Endodermal cell (in vitro differentiated cells): ENCODE results near the gene NACA. TPM values are rescaled to one million over a fixed set of nuclear protein-coding genes. Genes with fewer than 3 reads are reported as not detected.

ENCODE experiments used
- DNase-seq: peaks from one replicate; pipeline ENCODE4 v3.0.0-alpha.2; 2017
- H3K27ac ChIP-seq: 2 replicates; pipeline ENCODE4 v1.5.1; 2013; ENCODE audit warnings: mild to moderate bottlenecking, low read depth, low read length, moderate library complexity
- H3K27me3 ChIP-seq: 2 replicates; pipeline ENCODE4 v1.6.1; 2013; ENCODE audit warnings: mild to moderate bottlenecking, low read length, moderate library complexity; ENCODE audit not compliant: insufficient read depth, control insufficient read depth, poor library complexity, severe bottlenecking
- H3K36me3 ChIP-seq: 2 replicates; pipeline ENCODE4 v1.7.0; 2013; ENCODE audit warnings: mild to moderate bottlenecking, low read length, moderate library complexity; ENCODE audit not compliant: control insufficient read depth, insufficient read depth
- H3K4me1 ChIP-seq: one replicate; pipeline ENCODE4 v1.7.0; 2013; ENCODE audit warnings: low read length; ENCODE audit not compliant: control insufficient read depth, insufficient read depth
- H3K4me3 ChIP-seq: 2 replicates; pipeline ENCODE4 v1.5.1; 2013; ENCODE audit warnings: mild to moderate bottlenecking, low read length, moderate library complexity
- H3K9ac ChIP-seq: 2 replicates; pipeline ENCODE4 v1.6.1; 2013; ENCODE audit warnings: mild to moderate bottlenecking, low read length, moderate library complexity; ENCODE audit not compliant: poor library complexity, severe bottlenecking; ENCODE audit errors: extremely low read depth
- H3K9me3 ChIP-seq: 2 replicates; pipeline ENCODE4 v1.6.1; 2013; ENCODE audit warnings: mild to moderate bottlenecking, low read length, moderate library complexity; ENCODE audit not compliant: control insufficient read depth
- H3K27ac Mint-ChIP-seq: 2 replicates; pipeline ENCODE4 v1.8.0; 2020; ENCODE audit warnings: mixed read lengths
- H3K27me3 Mint-ChIP-seq: 2 replicates; pipeline ENCODE4 v1.8.0; 2021; ENCODE audit warnings: mild to moderate bottlenecking, mixed read lengths; ENCODE audit not compliant: insufficient read depth
- H3K36me3 Mint-ChIP-seq: 2 replicates; pipeline ENCODE4 v1.8.0; 2020; ENCODE audit warnings: low read depth, mixed read lengths
- H3K4me1 Mint-ChIP-seq: 2 replicates; pipeline ENCODE4 v1.8.0; 2020; ENCODE audit warnings: mixed read lengths
- H3K4me3 Mint-ChIP-seq: 2 replicates; pipeline ENCODE4 v1.8.0; 2020; ENCODE audit warnings: mild to moderate bottlenecking, moderate library complexity, mixed read lengths
- H3K9me3 Mint-ChIP-seq: 2 replicates; pipeline ENCODE4 v1.8.0; 2020; ENCODE audit warnings: mild to moderate bottlenecking, mixed read lengths
- WGBS, 2 experiments: methylation state at CpG; one replicate each; pipeline versions ENCODE4 v1.1.5 to v1.1.7; 2013; ENCODE audit warnings: missing lambda C conversion rate in 2 of 2, mixed read lengths in 1 of 2; ENCODE audit not compliant: insufficient coverage in 1 of 2, insufficient read length in 1 of 2; 5-methylcytosine and 5-hydroxymethylcytosine counted together
- total RNA-seq, 2 donors: library from RNA; stranded (reverse); fragmentation: NEBNext Ultra II Directional in 1 of 2; extraction: Animal tissue kit (Norgen Biotek cat#: 25700) in 1 of 2; gene quantifications; 2 replicates in 1 of 2; 3 replicates in 1 of 2; pipeline ENCODE4 v1.2.1, GENCODE V29; 2021
- TF ChIP-seq, protein P1 (sequence below): fragments of 200-600 bp; sonication (generic); conservative IDR thresholded peaks from 2 replicates; pipeline ENCODE4 v1.5.0; 2021; ENCODE audit warnings: antibody characterized with exemption, mild to moderate bottlenecking

The NACA gene
- total RNA-seq, 2 donors from 2014 or later = 817 to 958 TPM

DNA sequence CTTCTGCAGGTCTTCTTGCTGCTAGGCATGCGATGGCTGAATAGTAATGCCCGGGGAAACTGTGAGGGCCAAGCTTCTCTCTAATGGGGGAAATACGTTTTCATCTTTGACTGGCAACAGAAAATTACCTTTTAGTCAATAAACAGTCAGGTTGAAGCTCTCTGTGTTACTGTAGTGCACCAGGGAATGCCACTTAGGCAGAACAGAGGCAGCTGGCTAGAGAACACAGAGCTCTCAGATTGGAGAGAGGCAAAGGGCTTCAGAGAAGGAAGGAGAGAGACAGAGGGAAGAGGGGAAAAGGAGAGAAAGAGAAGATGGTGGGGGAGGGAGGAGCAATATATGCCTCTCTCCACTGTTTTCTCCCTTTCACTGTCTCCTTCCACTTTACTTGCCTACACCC is 44.8 kb upstream of the NACA start:
- H3K9me3 Mint-ChIP-seq = peaks cover 7% of the 10 kb centered on the region

DNA sequence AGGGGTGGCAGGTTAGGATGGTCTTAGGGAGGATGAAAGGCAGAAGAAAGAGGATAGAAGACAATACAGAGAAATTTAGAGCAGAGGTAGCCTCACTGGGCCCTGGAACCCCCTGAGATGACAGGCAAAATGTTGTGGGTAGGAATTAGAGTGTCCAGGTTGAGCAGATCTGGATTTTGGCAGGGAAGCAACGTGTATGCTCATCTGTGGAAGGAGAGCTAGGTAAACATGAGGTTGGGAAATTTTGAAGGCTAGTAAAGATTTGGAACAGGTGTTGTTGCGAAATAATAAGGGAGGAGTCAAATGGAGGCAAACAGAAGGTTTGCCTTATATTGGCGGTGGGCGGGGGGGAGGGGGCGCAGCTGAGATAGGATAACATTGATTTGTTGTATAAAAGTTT is 43.3 kb upstream of the NACA start:
- 94 to 98% methylated on average over 5 of the region's 5 CpGs for WGBS, 2 experiments
- Histone ChIP-seq H3K9ac (no peak overlapping the region), H3K4me1 (no peaks in the 10 kb centered on the region), H3K27ac (no peak overlapping the region), H3K9me3 (no peaks in the 10 kb centered on the region), H3K4me3 (no peak overlapping the region), H3K36me3 (no peaks in the 10 kb centered on the region), H3K27me3 (no peaks in the 10 kb centered on the region)
- TF ChIP-seq, protein P1, sequence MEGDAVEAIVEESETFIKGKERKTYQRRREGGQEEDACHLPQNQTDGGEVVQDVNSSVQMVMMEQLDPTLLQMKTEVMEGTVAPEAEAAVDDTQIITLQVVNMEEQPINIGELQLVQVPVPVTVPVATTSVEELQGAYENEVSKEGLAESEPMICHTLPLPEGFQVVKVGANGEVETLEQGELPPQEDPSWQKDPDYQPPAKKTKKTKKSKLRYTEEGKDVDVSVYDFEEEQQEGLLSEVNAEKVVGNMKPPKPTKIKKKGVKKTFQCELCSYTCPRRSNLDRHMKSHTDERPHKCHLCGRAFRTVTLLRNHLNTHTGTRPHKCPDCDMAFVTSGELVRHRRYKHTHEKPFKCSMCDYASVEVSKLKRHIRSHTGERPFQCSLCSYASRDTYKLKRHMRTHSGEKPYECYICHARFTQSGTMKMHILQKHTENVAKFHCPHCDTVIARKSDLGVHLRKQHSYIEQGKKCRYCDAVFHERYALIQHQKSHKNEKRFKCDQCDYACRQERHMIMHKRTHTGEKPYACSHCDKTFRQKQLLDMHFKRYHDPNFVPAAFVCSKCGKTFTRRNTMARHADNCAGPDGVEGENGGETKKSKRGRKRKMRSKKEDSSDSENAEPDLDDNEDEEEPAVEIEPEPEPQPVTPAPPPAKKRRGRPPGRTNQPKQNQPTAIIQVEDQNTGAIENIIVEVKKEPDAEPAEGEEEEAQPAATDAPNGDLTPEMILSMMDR = no peak
- peak; percentile 38 for DNase-seq
- H3K27me3 Mint-ChIP-seq = no peaks in the 10 kb centered on the region
- no peaks in the 10 kb centered on the region for H3K9me3 Mint-ChIP-seq
- no peaks in the 10 kb centered on the region for H3K36me3 Mint-ChIP-seq
- no peak overlapping the region for H3K4me3 Mint-ChIP-seq
- H3K27ac Mint-ChIP-seq = no peak overlapping the region
- no peaks in the 10 kb centered on the region for H3K4me1 Mint-ChIP-seq

More for the DNA sequence above, 44.8 kb upstream of the NACA start:
- DNase-seq = peak; percentile 45
- TF ChIP-seq, protein P1 = no peak
- Histone ChIP-seq H3K27me3 (no peaks in the 10 kb centered on the region), H3K9me3 (no peaks in the 10 kb centered on the region), H3K27ac (no peak overlapping the region), H3K36me3 (no peaks in the 10 kb centered on the region), H3K4me3 (no peak overlapping the region), H3K4me1 (no peaks in the 10 kb centered on the region), H3K9ac (no peak overlapping the region)
- Mint-ChIP-seq H3K27ac (no peak overlapping the region), H3K4me1 (no peaks in the 10 kb centered on the region), H3K36me3 (no peaks in the 10 kb centered on the region), H3K27me3 (no peaks in the 10 kb centered on the region), H3K4me3 (no peak overlapping the region)
- 92 to 97% methylated on average over 3 of the region's 3 CpGs for WGBS, 2 experiments

DNA sequence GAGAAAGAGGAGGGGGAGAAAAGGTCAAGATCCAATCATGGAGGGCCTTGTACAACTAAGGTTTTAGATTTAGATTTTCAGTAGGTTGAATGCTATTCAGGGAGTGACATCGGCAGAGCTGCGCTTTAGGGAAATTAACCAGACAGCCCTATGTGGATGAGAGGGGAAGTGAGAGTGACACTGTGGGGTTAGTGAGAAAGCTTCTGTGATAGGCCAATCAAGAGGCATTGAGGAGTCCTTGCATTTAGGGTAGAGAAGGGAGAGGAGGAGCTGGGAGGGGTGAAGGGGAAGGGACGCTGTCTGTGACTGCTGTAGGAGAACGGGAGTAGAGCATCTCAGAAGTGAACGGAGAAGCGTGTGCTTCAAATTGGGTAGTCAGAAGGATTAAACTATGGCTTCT is 41.4 kb upstream of the NACA start:
- no peak overlapping the region for H3K27ac Mint-ChIP-seq
- TF ChIP-seq, protein P1 = no peak
- peak; percentile 68 for DNase-seq
- 89 to 91% methylated on average over 6 of the region's 6 CpGs for WGBS, 2 experiments
- H3K9me3 Mint-ChIP-seq = no peaks in the 10 kb centered on the region
- Histone ChIP-seq H3K4me3 (no peak overlapping the region), H3K9ac (no peak overlapping the region), H3K27ac (no peak overlapping the region), H3K4me1 (no peaks in the 10 kb centered on the region), H3K9me3 (no peaks in the 10 kb centered on the region), H3K27me3 (no peaks in the 10 kb centered on the region), H3K36me3 (no peaks in the 10 kb centered on the region)
- no peak overlapping the region for H3K4me3 Mint-ChIP-seq
- H3K27me3 Mint-ChIP-seq = no peaks in the 10 kb centered on the region
- no peaks in the 10 kb centered on the region for H3K36me3 Mint-ChIP-seq
- H3K4me1 Mint-ChIP-seq = no peaks in the 10 kb centered on the region
